T-cell (primary cell): ENCODE measurements around the gene TAS1R3. TPM values are rescaled to one million over a fixed set of nuclear protein-coding genes. Genes with fewer than 3 reads are reported as not detected.

Experiments
- ATAC-seq, 4 experiments: fragments of 200-7000 bp in 3 of 4; fragments of 150-1000 bp in 1 of 4; cut with Tn5 transposase; replicated peaks in 1 of 4; 1 replicate in 3 of 4; 2 replicates in 1 of 4; pipeline ENCODE4 v1.10.0; 2021; ENCODE audit warnings: moderate library complexity in 3 of 4, mild to moderate bottlenecking in 2 of 4, moderate number of reproducible peaks in 1 of 4
- CTCF ChIA-PET, 2 donors: fragments of 300-600 bp; sonication (Branson Sonifier 250); formaldehyde crosslinking; loops; one replicate each; lab custom pipeline; 2022; ENCODE audit warnings: antibody characterized with exemption in 2 of 2; lab: Charles Lee
- POLR2A ChIA-PET, 2 donors: fragments of 300-600 bp; sonication (Branson Sonifier 250); formaldehyde crosslinking; loops; one replicate each; lab custom pipeline; 2022; ENCODE audit warnings: antibody characterized with exemption in 2 of 2; lab: Charles Lee
- DNase-seq, 35 experiments: peaks; one replicate each; pipeline versions ENCODE4 v3.0.0 to v3.0.0-alpha.2; 2013 to 2023
- H3K27ac ChIP-seq: one replicate; pipeline ENCODE4 v1.5.1; 2013; ENCODE audit warnings: low read length
- H3K27me3 ChIP-seq, 2 experiments: replicated peaks in 1 of 2; 1 replicate in 1 of 2; 2 replicates in 1 of 2; pipeline versions ENCODE4 v1.6.1 to v1.7.0; 2013; ENCODE audit warnings: low read length in 1 of 2, mixed read lengths in 1 of 2; ENCODE audit not compliant: control insufficient read depth in 2 of 2, insufficient read depth in 2 of 2; ENCODE audit errors: extremely low read depth in 1 of 2
- H3K36me3 ChIP-seq, 2 donors: 1 replicate in 1 of 2; 2 replicates in 1 of 2; pipeline versions ENCODE4 v1.6.1 to v1.7.0; 2013; ENCODE audit warnings: low read length in 1 of 2; ENCODE audit not compliant: control insufficient read depth in 2 of 2, insufficient read depth in 1 of 2; ENCODE audit errors: extremely low read depth in 1 of 2
- H3K4me1 ChIP-seq, 2 experiments: 1 replicate in 1 of 2; 2 replicates in 1 of 2; pipeline versions ENCODE4 v1.6.1 to v1.7.0; 2013; ENCODE audit warnings: low read length in 2 of 2, mixed read lengths in 1 of 2; ENCODE audit not compliant: insufficient read depth in 2 of 2, control insufficient read depth in 1 of 2; ENCODE audit errors: extremely low read depth in 1 of 2
- H3K4me3 ChIP-seq, 2 donors: 1 replicate in 1 of 2; 2 replicates in 1 of 2; pipeline versions ENCODE4 v1.5.1 to v1.7.0; 2013; ENCODE audit warnings: mild to moderate bottlenecking in 2 of 2, low read length in 1 of 2, moderate library complexity in 1 of 2; ENCODE audit not compliant: control insufficient read depth in 1 of 2; ENCODE audit errors: extremely low read depth in 1 of 2
- H3K9me3 ChIP-seq: 2 replicates; pipeline ENCODE4 v1.7.0; 2013
- H3K27ac Mint-ChIP-seq, 2 donors: one replicate each; pipeline ENCODE4 v1.8.0; 2020 to 2021; ENCODE audit warnings: mild to moderate bottlenecking in 2 of 2, mixed read lengths in 2 of 2
- H3K27me3 Mint-ChIP-seq, 2 donors: one replicate each; pipeline ENCODE4 v1.8.0; 2021 to 2022; ENCODE audit warnings: mixed read lengths in 2 of 2
- H3K36me3 Mint-ChIP-seq: one replicate; pipeline ENCODE4 v1.8.0; 2021; ENCODE audit warnings: mixed read lengths
- H3K4me1 Mint-ChIP-seq, 3 donors: one replicate each; pipeline ENCODE4 v1.8.0; 2020 to 2022; ENCODE audit warnings: mixed read lengths in 3 of 3, mild to moderate bottlenecking in 1 of 3
- H3K4me3 Mint-ChIP-seq, 3 donors: one replicate each; pipeline ENCODE4 v1.8.0; 2020 to 2022; ENCODE audit warnings: mild to moderate bottlenecking in 3 of 3, mixed read lengths in 3 of 3, moderate library complexity in 3 of 3
- H3K9me3 Mint-ChIP-seq, 3 donors: one replicate each; pipeline ENCODE4 v1.8.0; 2020 to 2022; ENCODE audit warnings: mixed read lengths in 3 of 3
- WGBS: methylation state at CpG from one replicate; pipeline ENCODE4 v1.1.5; 2013; ENCODE audit warnings: missing lambda C conversion rate; ENCODE audit not compliant: insufficient coverage; 5-methylcytosine and 5-hydroxymethylcytosine counted together
- total RNA-seq, 35 experiments: library from RNA in 6 of 35; stranded (reverse) in 6 of 35; fragments of 120-200 nt in 1 of 35; gene quantifications; one replicate each; pipeline versions ENCODE4 v1.2.1 to v1.2.4 and lab custom pipeline; 2013 to 2026

TAS1R3 gene
- total RNA-seq, 5 donors from 2014 or later (not counting 1 experiment from before 2014, with no cell fraction given), result 1.6 to 2.3 (median 2.1) TPM

GRCh38 chr1:1285611-1286311 lies 45.3 kb upstream of the TAS1R3 start:
- ChIA-PET POLR2A (no interaction called here), CTCF (no interaction called here)
- DNase-seq (no peak), ATAC-seq (no peak)
- Histone ChIP-seq H3K4me1 (peaks cover 0 to 5% of the 10 kb centered on the region in 2 experiments), H3K27ac (no peak overlapping the region), H3K4me3 (no peak overlapping the region), H3K9me3 (no peaks in the 10 kb centered on the region), H3K36me3 (no peaks in the 10 kb centered on the region), H3K27me3 (peaks cover 0 to 32% of the 10 kb centered on the region in 2 experiments)
- no peaks in the 10 kb centered on the region for H3K36me3 Mint-ChIP-seq
- 83% methylated on average over 33 of the region's 37 CpGs for WGBS
- H3K4me3 Mint-ChIP-seq, result no peak overlapping the region
- peaks cover 0 to 5% (median 0%) of the 10 kb centered on the region in 3 donors for H3K4me1 Mint-ChIP-seq
- H3K9me3 Mint-ChIP-seq, result no peaks in the 10 kb centered on the region
- peaks cover 0 to 3% of the 10 kb centered on the region in 2 donors for H3K27me3 Mint-ChIP-seq
- no peak overlapping the region for H3K27ac Mint-ChIP-seq

GRCh38 chr1:1286313-1287261 lies 44.5 kb upstream of the TAS1R3 start:
- Histone ChIP-seq H3K4me3 (no peak overlapping the region), H3K27me3 (peaks cover 0 to 35% of the 10 kb centered on the region in 2 experiments), H3K9me3 (no peaks in the 10 kb centered on the region), H3K36me3 (no peaks in the 10 kb centered on the region), H3K27ac (no peak overlapping the region), H3K4me1 (peaks cover 0 to 8% of the 10 kb centered on the region in 2 experiments)
- Mint-ChIP-seq H3K27ac (no peak overlapping the region), H3K4me3 (no peak overlapping the region), H3K27me3 (peaks cover 0 to 3% of the 10 kb centered on the region in 2 donors), H3K4me1 (peaks cover 0 to 5% (median 0%) of the 10 kb centered on the region in 3 donors), H3K36me3 (no peaks in the 10 kb centered on the region), H3K9me3 (no peaks in the 10 kb centered on the region)
- ATAC-seq (peak in 1 of 4 experiments; percentile 12), DNase-seq (no peak)
- ChIA-PET CTCF (no interaction called here), POLR2A (no interaction called here)
- WGBS, result 74% methylated on average over 49 of the region's 50 CpGs

GRCh38 chr1:1287288-1288110 lies 43.6 kb upstream of the TAS1R3 start:
- H3K27me3 Mint-ChIP-seq, result peaks cover 0 to 3% of the 10 kb centered on the region in 2 donors
- H3K9me3 Mint-ChIP-seq, result no peaks in the 10 kb centered on the region
- ATAC-seq, result no peak
- no peak overlapping the region for H3K4me3 Mint-ChIP-seq
- Histone ChIP-seq H3K4me1 (peaks cover 0 to 14% of the 10 kb centered on the region in 2 experiments), H3K36me3 (no peaks in the 10 kb centered on the region), H3K9me3 (no peaks in the 10 kb centered on the region), H3K27ac (no peak overlapping the region), H3K4me3 (no peak overlapping the region), H3K27me3 (peaks cover 0 to 36% of the 10 kb centered on the region in 2 experiments)
- H3K27ac Mint-ChIP-seq, result no peak overlapping the region
- CTCF ChIA-PET, result interaction anchor here in 1 of 2 donors (0.6 to 0.7 kb wide), 2 partner anchors 264 to 532 kb away, joined by 5 read pairs; no protein-coding TSS in a partner anchor
- peaks cover 3 to 5% (median 4%) of the 10 kb centered on the region in 3 donors for H3K4me1 Mint-ChIP-seq
- POLR2A ChIA-PET, result no interaction called here
- DNase-seq, result no peak
- WGBS, result 92% methylated on average over 35 of the region's 46 CpGs
- no peaks in the 10 kb centered on the region for H3K36me3 Mint-ChIP-seq

DNA sequence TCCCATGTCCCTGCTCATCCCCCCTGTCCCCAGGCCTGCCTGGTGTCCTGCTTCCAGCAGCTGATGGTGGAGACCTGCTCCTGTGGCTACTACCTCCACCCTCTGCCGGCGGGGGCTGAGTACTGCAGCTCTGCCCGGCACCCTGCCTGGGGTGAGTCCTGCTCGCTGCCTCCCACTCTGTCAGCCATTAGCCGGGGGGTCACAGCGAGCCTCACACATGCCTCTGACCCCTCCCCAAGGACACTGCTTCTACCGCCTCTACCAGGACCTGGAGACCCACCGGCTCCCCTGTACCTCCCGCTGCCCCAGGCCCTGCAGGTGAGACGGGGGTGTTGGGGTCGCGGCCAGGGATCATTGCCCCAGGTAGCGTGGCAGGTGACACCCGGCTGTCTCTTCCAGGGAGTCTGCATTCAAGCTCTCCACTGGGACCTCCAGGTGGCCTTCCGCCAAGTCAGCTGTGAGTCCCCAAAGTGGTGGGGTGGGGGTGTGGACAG lies 40.8 kb upstream of the TAS1R3 start:
- ChIA-PET CTCF (interaction anchor here (1.1 to 2.0 kb wide), 2 partner anchors 168 to 169 kb away, joined by 3 to 17 read pairs; no protein-coding TSS in a partner anchor), POLR2A (no interaction called here)
- DNase-seq (peak in 29 of 35 experiments; percentile 24 to 74 (median 52)), ATAC-seq (peak in 2 of 4 experiments; percentile 28 to 57)
- Mint-ChIP-seq H3K27me3 (peaks cover 0 to 3% of the 10 kb centered on the region in 2 donors), H3K9me3 (no peaks in the 10 kb centered on the region), H3K27ac (no peak overlapping the region), H3K36me3 (no peaks in the 10 kb centered on the region), H3K4me1 (peaks cover 3 to 5% (median 4%) of the 10 kb centered on the region in 3 donors), H3K4me3 (no peak overlapping the region)
- Histone ChIP-seq H3K27ac (no peak overlapping the region), H3K36me3 (no peaks in the 10 kb centered on the region), H3K4me1 (peaks cover 0 to 14% of the 10 kb centered on the region in 2 experiments), H3K4me3 (no peak overlapping the region), H3K27me3 (peaks cover 0 to 30% of the 10 kb centered on the region in 2 experiments), H3K9me3 (no peaks in the 10 kb centered on the region)
- WGBS, result 63% methylated on average over 14 of the region's 15 CpGs

GRCh38 chr1:1291023-1291528 lies 40.0 kb upstream of the TAS1R3 start:
- Mint-ChIP-seq H3K4me3 (no peak overlapping the region), H3K36me3 (no peaks in the 10 kb centered on the region), H3K27me3 (peaks cover 0 to 3% of the 10 kb centered on the region in 2 donors), H3K9me3 (no peaks in the 10 kb centered on the region), H3K4me1 (peaks cover 3 to 5% (median 4%) of the 10 kb centered on the region in 3 donors), H3K27ac (no peak overlapping the region)
- POLR2A ChIA-PET, result no interaction called here
- no peak for ATAC-seq
- Histone ChIP-seq H3K27me3 (peaks cover 0 to 22% of the 10 kb centered on the region in 2 experiments), H3K9me3 (no peaks in the 10 kb centered on the region), H3K36me3 (peaks cover 0 to 3% of the 10 kb centered on the region in 2 donors), H3K4me3 (no peak overlapping the region), H3K4me1 (peaks cover 0 to 14% of the 10 kb centered on the region in 2 experiments), H3K27ac (no peak overlapping the region)
- CTCF ChIA-PET, result interaction anchor here (0.7 to 2.0 kb wide), 3 partner anchors 121 to 170 kb away, joined by 3 to 17 read pairs (median 5); no protein-coding TSS in a partner anchor
- DNase-seq, result no peak
- WGBS, result 87% methylated on average over 24 of the region's 28 CpGs
